Coronary artery (tissue), 2 donors: Measurements from ENCODE around the gene RAB8B.
"Not testable (repeated sequence)": the region's sequence is repeated elsewhere in the genome, so short reads cannot be mapped to it uniquely, and the experiment has no call there.

Source experiments
- DNase-seq: peaks from one replicate; pipeline ENCODE4 v3.0.0-alpha.2; 2017; ENCODE audit warnings: low spot score
- H3K27ac ChIP-seq, 2 donors: fragments of 200-600 bp; sonication (generic); one replicate each; pipeline ENCODE4 v1.5.1; 2016 to 2019
- H3K4me3 ChIP-seq: fragments of 200-600 bp; sonication (generic); 2 replicates; pipeline ENCODE4 v1.5.1; 2016; ENCODE audit warnings: mild to moderate bottlenecking, moderate library complexity
- CTCF ChIP-seq: fragments of 200-600 bp; sonication (generic); IDR thresholded peaks from one replicate; pipeline ENCODE4 v1.5.1; 2019; ENCODE audit warnings: antibody characterized with exemption

RAB8B gene

GRCh38 chr15:63203451-63204090 lies 14.2 kb downstream of the RAB8B start:
- TF ChIP-seq CTCF: no peak
- DNase-seq: no peak
- Histone ChIP-seq H3K27ac (no peak overlapping the region), H3K4me3 (no peak overlapping the region)

GRCh38 chr15:63206079-63206478 lies 16.7 kb downstream of the RAB8B start:
- H3K27ac ChIP-seq: no peak overlapping the region
- no peak for DNase-seq
- H3K4me3 ChIP-seq: no peak overlapping the region
- no peak for TF ChIP-seq CTCF

GRCh38 chr15:63208824-63209223 lies 19.4 kb downstream of the RAB8B start:
- H3K4me3 ChIP-seq, H3K27ac ChIP-seq, DNase-seq: not testable (repeated sequence)

DNA sequence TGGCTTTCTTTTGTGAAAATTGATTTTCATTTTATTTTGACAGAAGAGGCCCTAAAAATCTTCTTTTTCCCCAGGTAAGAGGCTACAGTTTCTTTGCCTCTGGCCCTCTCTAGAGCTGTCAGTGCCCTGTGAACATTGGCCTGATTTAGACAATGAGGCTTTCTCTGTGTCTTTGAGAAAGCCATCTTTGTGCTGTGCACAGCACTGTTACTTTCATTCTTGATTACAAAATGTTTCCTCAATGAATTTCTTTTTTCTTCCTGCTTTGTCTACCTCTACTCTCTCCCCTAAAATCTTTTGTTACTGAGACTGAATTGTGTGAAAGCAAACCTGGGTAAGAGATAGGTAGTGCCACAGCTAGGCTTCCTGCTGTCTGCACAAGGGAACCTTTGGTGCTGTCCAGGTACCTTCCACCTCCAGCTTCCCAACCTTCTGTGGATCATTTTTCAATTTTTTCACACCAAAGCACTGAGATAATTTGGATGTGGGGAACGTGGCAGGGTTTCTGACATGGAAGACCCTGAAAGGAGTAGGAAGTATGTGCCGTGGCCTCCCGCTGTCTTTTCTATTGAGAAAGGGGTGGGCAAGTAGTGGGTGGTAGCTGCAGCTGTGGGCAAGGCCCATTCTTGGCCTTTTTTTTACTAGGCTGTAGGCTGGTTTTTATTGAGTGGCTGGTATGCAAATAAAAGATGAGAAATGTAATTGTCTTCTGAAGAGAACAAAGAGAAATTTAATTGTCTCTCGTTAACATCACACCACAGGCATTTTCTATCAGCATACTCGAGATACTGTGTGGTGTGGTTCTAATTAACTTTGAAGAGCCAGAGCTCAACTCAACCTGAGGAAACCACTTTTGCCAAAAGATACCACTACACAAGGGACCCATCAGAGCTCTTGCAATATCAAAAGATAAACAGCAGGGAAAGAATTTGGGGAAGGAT lies 21.0 kb downstream of the RAB8B start:
- DNase-seq: no peak
- Histone ChIP-seq H3K27ac (peak overlapping the region in 1 of 2 donors; percentile 42), H3K4me3 (no peak overlapping the region)
- TF ChIP-seq CTCF: no peak

- no peak for DNase-seq
- no peak overlapping the region for H3K27ac ChIP-seq
- no peak overlapping the region for H3K4me3 ChIP-seq
Measured at GRCh38 chr15:63211092-63211490, 21.7 kb downstream of the RAB8B start.

GRCh38 chr15:63211549-63211948 lies 22.1 kb downstream of the RAB8B start:
- TF ChIP-seq CTCF: no peak
- H3K27ac ChIP-seq: peak overlapping the region; percentile 32 to 79
- H3K4me3 ChIP-seq: no peak overlapping the region
- DNase-seq: no peak

More at GRCh38 chr15:63211092-63211490, 21.7 kb downstream of the RAB8B start:
- TF ChIP-seq CTCF: no peak

- Histone ChIP-seq H3K4me3 (no peak overlapping the region), H3K27ac (peak overlapping the region; percentile 32 to 79)
- no peak for DNase-seq
- no peak for TF ChIP-seq CTCF
Measured at GRCh38 chr15:63212050-63213004, 22.9 kb downstream of the RAB8B start.
